ENCODE measurements around the gene HPS6.
A peak's percentile ranks its signal among the peaks of the same experiment; 100 is the strongest.
"Not testable (repeated sequence)": the region's sequence is repeated elsewhere in the genome, so short reads cannot be mapped to it uniquely, and the experiment has no call there.

The HPS6 gene

DNA sequence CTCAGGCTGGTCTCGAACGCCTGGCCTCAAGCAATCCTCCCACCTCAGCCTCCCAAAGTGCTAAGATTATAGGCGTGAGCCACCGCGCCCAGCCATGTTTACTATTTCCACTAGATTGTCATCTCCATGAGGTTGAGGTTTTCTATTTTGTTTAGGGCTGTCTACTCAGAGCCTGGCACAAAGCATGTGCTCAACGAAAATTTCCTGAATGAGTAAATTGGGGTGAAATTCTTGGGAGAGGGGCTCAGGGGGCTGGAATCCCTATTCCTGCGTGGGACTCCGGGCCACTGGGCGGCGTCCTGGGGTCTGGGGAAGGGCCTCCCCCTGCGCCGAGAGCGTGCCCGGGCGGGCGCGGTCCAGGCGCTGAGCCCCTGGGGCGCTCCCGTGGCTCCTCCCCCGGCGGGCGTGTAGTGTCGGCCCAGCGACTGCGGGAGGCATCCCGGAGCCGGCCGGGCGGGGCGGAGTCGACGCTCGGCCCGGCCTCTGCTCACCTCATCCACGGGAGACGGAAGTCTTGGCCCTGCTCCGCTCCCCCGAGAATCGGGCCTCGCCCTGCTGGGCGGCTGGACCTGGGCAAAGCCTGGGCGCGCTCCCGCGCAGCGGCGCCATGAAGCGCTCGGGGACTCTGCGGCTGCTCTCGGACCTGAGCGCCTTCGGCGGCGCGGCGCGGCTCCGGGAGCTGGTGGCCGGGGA, at the start of gene HPS6:
HPS6 (plus strand) TSS at position 482 of the 693 bp plus-strand sequence; CDS start at position 608, 126 bp downstream.
- TF ChIP-seq, protein P1, sequence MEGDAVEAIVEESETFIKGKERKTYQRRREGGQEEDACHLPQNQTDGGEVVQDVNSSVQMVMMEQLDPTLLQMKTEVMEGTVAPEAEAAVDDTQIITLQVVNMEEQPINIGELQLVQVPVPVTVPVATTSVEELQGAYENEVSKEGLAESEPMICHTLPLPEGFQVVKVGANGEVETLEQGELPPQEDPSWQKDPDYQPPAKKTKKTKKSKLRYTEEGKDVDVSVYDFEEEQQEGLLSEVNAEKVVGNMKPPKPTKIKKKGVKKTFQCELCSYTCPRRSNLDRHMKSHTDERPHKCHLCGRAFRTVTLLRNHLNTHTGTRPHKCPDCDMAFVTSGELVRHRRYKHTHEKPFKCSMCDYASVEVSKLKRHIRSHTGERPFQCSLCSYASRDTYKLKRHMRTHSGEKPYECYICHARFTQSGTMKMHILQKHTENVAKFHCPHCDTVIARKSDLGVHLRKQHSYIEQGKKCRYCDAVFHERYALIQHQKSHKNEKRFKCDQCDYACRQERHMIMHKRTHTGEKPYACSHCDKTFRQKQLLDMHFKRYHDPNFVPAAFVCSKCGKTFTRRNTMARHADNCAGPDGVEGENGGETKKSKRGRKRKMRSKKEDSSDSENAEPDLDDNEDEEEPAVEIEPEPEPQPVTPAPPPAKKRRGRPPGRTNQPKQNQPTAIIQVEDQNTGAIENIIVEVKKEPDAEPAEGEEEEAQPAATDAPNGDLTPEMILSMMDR (conservative IDR thresholded peaks at IDR 0.05): peak; percentile 40
- TF ChIP-seq ZFX (IDR thresholded peaks at IDR 0.05): no peak

DNA sequence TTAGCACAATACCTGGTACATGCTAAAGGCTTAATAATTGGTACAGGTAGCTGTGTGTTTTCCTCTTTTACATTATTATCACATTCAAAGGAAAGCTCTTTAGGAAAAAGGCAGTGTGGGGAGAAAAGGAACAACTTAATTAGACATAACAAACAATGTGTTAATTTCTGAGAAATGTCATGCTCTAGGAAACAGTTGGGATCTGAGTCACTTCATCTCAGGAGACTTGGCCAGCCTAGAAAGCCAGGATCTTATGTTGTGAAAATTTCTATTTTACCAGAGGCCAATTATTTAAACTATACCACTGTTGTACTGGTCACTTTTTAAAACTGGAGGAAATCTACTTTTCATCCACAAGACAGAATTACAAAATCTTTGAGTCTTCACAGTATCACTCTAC, 48.7 kb upstream of the HPS6 start:
- TF ChIP-seq ZFX (IDR thresholded peaks at IDR 0.05): no peak
- TF ChIP-seq, protein P1 (conservative IDR thresholded peaks at IDR 0.05): no peak
- no peak overlapping the region for H3K27ac ChIP-seq

More for the DNA sequence above, at the start of gene HPS6:
- peak within 1 kb of the TSS; percentile 98 for H3K27ac ChIP-seq

DNA sequence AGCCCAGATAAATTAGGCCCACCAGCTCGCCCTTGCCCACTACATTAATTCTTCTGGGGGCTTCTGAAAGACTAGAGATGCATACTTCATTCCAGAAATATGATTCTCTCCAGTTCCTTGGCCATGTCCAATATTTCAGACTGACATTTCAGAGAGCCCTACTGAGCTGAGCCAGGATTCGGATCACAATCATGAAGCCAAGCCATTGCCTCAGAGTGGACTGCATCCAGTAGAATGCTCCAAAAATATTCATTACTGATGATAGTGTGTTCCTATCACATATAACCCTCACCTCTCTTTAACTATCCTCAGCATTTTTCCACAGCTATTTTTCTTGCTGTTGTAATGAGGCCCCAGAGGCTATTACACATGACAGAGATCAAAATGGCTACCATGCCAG, 47.9 kb upstream of the HPS6 start:
- TF ChIP-seq ZFX (IDR thresholded peaks at IDR 0.05): no peak
- TF ChIP-seq, protein P1 (conservative IDR thresholded peaks at IDR 0.05): no peak
- H3K27ac ChIP-seq: no peak overlapping the region

DNA sequence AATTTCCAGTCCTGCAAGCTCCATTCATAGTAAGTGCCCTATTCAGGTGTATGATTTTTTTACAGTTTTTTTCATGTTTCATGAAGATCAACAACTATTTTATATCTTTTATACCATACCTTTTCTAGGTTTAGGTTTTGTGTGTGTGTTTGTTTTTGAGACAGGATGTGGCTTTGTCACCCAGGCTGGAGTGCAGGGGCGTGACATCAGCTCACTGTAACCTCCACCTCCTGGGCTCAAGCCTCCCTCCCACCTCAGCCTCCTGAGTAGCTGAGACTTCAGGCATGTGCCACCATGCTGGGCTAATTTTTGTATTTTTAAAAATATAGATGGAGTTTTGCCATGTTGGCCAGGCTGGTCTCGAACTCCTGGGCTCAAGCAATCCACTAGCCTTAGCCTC, 44.2 kb upstream of the HPS6 start:
- H3K27ac ChIP-seq: no peak overlapping the region
- TF ChIP-seq ZFX (IDR thresholded peaks at IDR 0.05): no peak
- TF ChIP-seq, protein P1 (conservative IDR thresholded peaks at IDR 0.05): no peak

DNA sequence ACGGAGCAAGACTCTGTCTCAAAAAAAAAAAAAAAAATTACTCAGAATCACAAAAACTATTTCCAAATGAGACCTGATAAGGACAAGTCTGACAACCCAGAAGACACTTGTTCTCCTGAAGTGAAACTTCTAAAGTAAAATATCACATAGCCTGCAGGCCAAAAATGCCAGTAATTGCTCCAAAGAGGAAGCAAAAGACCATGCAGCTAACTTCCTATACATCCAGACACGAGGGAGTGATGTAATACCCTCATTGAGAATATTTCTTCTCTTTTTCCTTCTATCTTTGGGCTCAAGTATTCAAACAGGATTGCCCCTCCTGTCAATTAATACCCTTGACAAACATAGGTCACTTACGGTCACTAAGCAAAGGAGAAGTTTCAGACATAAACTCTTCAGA, 40.4 kb upstream of the HPS6 start:
- H3K27ac ChIP-seq: no peak overlapping the region
- no peak for TF ChIP-seq ZFX (IDR thresholded peaks at IDR 0.05)
- TF ChIP-seq, protein P1 (conservative IDR thresholded peaks at IDR 0.05): no peak

DNA sequence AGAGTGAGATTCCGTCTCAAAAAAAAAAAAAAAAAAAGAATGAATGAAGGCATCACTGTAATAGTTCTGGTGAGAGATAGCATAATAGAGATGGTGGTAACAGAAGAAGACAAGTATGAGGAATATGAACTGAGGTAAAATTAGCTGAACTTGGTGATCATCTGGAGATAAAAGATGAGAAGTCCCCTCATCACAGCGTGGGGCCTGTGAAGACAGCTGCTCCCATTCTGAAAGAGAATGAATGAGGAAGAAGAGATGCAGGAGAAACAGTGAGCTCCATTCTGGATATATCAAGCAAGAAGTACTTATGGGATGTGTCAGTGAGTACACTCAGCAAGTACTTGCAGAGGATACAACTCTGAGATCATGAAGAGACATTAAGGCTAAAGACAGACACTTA, 37.9 kb upstream of the HPS6 start:
- TF ChIP-seq, protein P1 (conservative IDR thresholded peaks at IDR 0.05): no peak
- TF ChIP-seq ZFX (IDR thresholded peaks at IDR 0.05): no peak
- no peak overlapping the region for H3K27ac ChIP-seq

DNA sequence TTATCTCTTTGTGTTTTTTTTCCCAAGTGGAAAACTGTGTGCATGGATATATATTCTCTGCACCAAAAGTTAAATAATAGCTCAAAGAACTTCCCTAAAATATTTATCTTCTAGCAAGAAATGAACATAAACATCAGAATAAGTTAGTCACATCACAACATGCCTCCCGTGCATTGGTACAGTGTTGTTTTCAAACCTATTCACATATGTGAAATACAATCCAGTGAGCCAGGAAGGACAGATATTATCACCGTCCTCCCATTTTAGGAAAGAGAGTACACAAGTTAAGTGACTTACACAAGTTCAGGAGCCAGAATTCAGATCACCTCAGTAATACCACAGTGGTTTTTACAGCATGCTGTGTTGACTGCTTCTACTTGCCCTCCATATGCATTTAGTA, 31.4 kb upstream of the HPS6 start:
- H3K27ac ChIP-seq: no peak overlapping the region
- TF ChIP-seq, protein P1 (conservative IDR thresholded peaks at IDR 0.05): no peak
- TF ChIP-seq ZFX (IDR thresholded peaks at IDR 0.05): no peak

DNA sequence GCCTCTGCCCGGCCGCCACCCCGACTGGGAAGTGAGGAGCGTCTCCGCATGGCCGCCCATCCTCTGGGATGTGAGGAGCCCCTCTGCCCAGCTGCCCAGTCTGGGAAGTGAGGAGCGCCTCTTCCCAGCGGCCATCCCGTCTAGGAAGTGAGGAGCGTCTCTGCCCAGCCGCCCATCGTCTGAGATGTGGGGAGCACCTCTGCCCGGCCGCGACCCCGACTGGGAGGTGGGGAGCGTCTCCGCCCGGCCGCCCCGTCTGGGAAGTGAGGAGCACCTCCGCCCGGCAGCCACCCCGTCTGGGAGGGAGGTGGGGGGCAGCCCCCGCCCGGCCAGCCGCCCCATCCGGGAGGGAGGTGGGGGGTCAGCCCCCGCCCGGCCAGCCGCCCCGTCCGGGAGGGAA, 29.3 kb upstream of the HPS6 start:
- H3K27ac ChIP-seq: not testable (repeated sequence)

Data from C4-2B (cell line).